D721Med (cell line): ENCODE measurements around the gene PELI2.

Experiments
- DNase-seq: peaks from one replicate; pipeline ENCODE4 v3.0.0; 2011; ENCODE audit warnings: low spot score; ENCODE audit not compliant: insufficient read length
- FAIRE-seq: peaks from 2 replicates; lab custom pipeline; 2011; peaks lifted over from hg19 to GRCh38; lab: Jason Lieb, UNC
- TF ChIP-seq, protein P1 (sequence below): IDR thresholded peaks from 2 replicates; pipeline ENCODE4 v1.5.1; 2012; ENCODE audit warnings: mild to moderate bottlenecking, control low read depth; ENCODE audit not compliant: insufficient read depth; ENCODE audit errors: missing control alignments

Gene PELI2

DNA sequence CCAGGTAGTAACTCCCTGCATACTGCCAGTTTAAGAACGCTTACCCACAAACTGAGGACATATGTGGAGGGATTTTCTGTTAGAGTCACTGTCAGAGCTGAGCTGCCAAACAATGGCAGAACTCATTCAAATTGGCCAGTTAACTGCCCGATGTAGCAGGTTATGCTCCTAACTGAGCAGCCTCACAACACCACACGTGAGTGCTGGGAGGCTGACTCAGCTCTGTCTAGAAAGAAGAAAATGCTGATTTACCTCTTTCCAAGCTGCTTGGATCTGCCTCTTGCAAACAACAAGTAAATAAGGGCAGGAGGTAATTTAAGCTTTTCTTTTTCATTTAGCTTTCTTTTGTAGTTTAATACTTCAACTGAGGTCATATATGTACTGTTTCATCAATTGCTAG lies 195.6 kb downstream of the PELI2 start:
- TF ChIP-seq, protein P1, sequence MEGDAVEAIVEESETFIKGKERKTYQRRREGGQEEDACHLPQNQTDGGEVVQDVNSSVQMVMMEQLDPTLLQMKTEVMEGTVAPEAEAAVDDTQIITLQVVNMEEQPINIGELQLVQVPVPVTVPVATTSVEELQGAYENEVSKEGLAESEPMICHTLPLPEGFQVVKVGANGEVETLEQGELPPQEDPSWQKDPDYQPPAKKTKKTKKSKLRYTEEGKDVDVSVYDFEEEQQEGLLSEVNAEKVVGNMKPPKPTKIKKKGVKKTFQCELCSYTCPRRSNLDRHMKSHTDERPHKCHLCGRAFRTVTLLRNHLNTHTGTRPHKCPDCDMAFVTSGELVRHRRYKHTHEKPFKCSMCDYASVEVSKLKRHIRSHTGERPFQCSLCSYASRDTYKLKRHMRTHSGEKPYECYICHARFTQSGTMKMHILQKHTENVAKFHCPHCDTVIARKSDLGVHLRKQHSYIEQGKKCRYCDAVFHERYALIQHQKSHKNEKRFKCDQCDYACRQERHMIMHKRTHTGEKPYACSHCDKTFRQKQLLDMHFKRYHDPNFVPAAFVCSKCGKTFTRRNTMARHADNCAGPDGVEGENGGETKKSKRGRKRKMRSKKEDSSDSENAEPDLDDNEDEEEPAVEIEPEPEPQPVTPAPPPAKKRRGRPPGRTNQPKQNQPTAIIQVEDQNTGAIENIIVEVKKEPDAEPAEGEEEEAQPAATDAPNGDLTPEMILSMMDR: no peak
- FAIRE-seq: no peak
- DNase-seq: no peak

DNA sequence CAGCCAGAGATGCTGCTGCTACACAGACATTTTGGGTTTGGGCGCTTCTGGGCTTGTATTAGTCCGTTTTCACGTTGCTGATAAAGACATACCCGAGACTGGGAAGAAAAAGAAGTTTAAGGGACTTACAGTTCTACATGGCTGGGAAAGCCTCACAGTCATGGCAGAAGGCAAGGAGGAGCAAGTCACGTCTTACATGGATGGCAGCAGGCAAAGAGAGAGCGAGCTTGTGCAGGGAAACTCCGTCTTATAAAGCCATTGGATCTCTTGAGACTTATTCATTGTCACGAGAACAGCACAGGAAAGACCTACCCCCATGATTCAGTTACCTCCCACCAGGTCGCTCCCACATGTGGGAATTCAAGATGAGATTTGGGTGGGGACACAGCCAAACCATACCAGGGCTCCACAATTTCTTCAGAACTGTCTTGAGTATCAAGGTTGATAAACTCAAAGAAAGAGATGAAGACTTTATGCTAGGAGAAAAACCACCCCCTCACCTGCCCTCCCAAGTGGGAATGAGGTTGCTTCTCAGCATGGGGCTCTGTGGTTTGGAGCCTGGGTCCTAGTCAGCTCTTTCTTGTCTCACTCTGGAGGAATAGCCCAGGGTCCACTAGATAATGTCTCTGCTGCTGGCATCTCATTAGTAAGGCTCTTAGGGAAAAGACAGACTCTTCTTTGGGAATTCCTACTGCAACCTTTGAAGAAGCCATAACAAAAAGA lies 200.3 kb downstream of the PELI2 start:
- no peak for DNase-seq
- TF ChIP-seq, protein P1: no peak
- FAIRE-seq: no peak

DNA sequence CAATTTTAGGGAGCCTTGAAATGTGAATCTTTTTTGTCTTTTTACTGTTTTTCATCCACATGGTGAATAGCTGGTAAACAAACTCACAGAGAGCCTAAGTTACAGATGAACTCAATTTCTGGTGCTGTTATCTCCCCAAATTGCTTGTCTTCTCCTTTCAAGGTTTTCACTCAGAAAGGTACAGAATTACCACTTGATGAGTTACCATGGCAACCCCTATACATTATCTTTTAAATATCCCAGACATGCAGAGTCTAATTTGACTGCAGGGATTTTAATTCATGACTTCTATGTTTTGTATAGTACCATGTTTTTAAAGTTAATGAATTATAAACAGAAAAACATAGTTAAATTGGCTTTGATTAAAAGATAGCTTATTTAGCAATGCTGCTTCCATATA lies 203.7 kb downstream of the PELI2 start:
- TF ChIP-seq, protein P1: no peak
- DNase-seq (no peak), FAIRE-seq (no peak)

DNA sequence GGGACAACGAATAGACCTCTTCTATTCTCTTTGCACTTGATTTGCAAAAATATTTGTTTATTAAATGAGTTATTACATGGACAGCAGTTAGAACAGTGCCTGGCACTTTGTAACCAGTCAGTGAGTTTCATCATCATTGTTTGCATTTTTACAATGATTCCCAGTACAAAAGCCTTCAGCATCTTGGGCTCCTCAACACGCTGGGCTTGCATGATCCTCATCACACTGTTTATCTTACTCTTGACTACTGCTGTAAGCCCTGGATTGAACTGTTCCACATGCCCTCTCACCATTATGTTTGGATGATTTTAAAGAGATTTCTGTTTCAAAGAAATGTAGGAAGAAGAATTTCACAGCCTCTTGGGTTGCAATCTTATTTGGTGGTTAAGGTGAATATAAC lies 204.3 kb downstream of the PELI2 start:
- FAIRE-seq (no peak), DNase-seq (no peak)
- TF ChIP-seq, protein P1: no peak

DNA sequence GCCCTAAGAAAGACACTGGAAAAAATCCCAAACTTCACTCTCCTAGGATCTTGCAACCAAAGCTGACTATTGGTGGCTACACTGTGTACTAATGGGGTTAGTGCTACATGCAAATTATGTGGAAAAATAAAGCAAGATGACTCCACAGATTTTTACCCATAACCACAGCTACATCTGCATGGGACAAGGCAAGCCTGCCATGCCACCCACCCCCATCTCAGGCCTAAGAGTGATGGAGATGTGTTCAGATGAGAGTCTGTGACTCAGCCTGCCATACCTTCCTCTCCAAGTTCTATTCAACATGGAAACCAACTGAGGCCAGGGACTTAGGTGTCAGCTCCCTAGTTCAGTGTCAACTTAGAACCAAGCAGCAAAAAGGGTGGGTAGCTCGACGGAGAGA lies 206.2 kb downstream of the PELI2 start:
- TF ChIP-seq, protein P1: no peak
- DNase-seq: no peak
- FAIRE-seq: no peak

DNA sequence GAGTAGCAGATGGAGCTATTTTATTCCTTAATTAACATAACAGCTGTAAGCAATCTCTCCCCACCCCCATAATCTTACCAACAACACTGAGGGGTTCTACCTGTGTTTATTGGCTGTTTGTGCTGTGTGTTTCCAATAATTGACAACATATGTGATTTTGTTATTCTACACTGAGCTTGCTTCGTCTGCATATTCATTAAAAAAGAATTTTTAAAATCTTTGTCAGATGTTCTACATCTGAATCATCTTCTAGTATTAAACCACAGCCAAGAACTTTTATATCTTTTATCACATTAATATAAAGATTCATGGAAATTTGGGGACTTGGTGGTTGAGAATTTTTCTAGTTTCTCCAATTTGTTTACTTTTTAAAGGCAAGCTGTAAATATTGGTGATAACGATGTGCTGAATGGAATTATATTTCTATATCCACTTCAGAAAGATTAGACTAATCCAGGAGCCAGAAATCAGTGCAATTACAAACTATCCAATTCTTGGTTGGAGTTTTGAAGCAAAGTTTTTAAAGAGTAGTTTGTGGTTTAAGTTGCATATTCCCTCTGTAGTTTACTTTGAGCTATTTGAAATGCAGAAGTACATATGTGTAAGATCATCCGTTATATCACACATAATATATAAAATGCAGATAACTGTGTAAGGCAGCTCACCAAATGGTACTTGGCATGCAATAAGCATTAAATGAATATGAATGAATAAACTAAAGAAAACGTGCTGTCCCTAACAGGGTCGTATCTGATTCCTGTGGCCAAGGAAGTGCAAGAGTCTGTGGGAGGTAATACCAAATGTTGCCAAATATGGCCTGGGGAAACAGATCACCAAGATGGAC lies 206.9 kb downstream of the PELI2 start:
- FAIRE-seq: no peak
- TF ChIP-seq, protein P1: no peak
- DNase-seq: no peak
